HG03064 (cell line): ENCODE data around the gene PNMA6A.
"Not testable (repeated sequence)": the region's sequence is repeated elsewhere in the genome, so short reads cannot be mapped to it uniquely, and the experiment has no call there.

Experiments used
- ATAC-seq: cut with Tn5 transposase; IDR thresholded peaks from one replicate; pipeline ENCODE4 v1.9.1; 2021; ENCODE audit warnings: low read depth; ENCODE audit not compliant: unreplicated experiment

PNMA6A gene

GRCh38 chrX:153071909-153072583 is at the start of gene PNMA6A:
Gene PNMA6A, plus strand, starts transcription at chrX:153072454. Its CDS starts 609 bp downstream, at chrX:153073063.
- ATAC-seq = not testable (repeated sequence)

GRCh38 chrX:153026501-153026900 is 45.8 kb upstream of the PNMA6A start:
- ATAC-seq = not testable (repeated sequence)

GRCh38 chrX:153028487-153028886 is 43.8 kb upstream of the PNMA6A start:
- not testable (repeated sequence) for ATAC-seq

GRCh38 chrX:153029162-153029561 is 43.1 kb upstream of the PNMA6A start:
- ATAC-seq = no peak

- ATAC-seq = no peak
Measured at GRCh38 chrX:153029875-153030274, 42.4 kb upstream of the PNMA6A start.

- no peak for ATAC-seq
Measured at GRCh38 chrX:153030801-153031200, 41.5 kb upstream of the PNMA6A start.

DNA sequence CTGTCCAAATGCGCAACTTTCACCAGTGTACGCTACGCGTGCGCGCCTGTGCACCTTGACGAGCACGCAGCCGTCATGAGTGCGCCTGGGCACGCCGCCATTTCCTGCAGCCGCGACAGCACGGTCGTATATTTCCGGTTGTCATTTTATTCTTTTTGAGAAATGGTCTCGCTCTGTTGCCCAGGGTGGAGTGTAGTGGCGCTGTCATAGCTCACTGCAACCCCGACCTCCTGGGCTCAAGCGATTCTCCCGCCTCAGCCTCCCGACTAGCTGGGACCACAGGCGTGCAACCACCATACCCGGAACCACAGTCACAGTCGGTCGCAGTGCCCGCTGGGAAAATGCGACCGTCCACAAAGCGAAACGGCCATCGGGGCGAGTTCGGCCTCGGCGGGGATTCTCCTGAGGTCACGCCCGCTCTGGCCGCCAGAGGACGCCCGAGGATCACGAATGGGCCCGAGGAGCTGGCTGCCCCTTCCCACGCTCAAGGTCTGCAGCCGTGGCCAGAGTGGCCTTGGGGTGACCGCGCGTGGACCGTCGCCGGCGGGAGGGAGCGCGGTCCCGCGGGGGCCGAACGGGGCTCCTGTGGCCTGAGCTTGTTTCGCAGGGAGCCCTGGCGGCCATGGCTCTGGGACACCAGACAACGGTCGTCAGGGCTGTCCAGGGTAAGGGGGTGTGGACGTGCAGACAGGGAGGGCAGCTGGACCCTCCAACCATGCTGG is 39.7 kb upstream of the PNMA6A start:
- peak; percentile 72 for ATAC-seq

GRCh38 chrX:153049093-153049492 is 23.2 kb upstream of the PNMA6A start:
- ATAC-seq = no peak

DNA sequence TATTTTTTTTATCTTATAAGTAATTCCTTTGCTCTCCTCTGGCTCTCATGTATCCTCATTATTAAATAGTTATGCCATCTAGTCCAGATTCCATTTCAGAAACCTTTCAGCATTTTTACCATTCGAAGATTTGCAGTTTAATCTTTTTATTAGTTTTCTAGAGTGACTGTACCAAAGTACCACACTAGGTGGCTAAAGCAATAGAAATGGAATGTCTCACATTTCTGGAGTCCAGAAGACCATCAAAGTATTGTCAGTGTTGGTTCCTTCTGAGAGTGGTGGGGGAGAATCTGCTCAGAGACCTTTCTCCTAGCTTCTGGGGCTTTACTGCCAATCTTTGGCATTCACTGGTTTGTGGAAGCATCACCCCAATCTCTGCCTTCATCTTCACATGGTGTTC is 19.7 kb upstream of the PNMA6A start:
- ATAC-seq = no peak

DNA sequence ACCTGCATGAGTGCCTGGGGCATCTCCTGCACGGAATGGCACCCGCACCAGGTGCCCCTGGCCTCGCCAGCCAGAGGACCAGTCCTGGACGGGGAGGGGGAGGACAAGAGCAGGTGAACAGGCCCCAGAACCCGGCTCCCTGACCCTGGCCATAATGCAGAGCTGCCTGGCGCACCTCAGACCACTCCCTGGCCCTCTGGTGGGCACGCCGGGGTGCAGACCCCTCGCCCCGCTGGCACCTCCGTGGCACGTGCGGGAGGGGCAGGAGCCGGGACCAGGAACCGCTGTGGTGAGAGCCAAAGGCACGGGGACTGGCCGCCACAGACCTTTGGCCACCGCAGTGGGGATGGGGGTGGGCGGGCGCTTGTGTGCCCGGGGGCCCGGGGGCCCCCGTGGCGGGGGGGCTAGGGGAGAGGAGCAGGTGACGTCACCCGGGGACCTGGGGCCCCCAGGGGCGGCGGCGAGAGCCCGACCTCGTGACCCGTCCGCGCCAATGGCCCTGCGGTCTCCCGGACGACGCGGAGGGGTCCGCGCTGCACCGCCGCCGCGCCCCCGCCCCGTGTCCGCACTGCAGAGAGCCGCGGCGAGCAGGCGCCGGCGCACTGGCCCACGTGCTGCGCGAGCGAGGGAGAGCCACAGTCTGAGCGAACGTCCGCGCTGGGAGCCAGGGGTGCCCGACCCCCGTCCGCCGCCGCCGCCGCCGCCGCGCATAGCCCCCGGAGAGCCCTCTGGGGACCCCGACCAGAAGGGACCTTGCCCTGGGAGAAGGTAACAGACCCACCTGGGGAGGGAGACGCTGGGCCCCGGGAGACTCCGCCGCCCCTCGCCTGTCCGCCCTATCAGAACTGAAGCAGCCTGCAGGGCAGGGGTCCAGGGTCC is 16.1 kb upstream of the PNMA6A start, which contains the start of gene PNMA3:
Gene PNMA3, plus strand, starts transcription at position 600 of the 879 bp plus-strand sequence. CDS start 586 bp downstream, outside the sequence.
- ATAC-seq = no peak

GRCh38 chrX:153057281-153057680 is 15.0 kb upstream of the PNMA6A start:
- no peak for ATAC-seq

DNA sequence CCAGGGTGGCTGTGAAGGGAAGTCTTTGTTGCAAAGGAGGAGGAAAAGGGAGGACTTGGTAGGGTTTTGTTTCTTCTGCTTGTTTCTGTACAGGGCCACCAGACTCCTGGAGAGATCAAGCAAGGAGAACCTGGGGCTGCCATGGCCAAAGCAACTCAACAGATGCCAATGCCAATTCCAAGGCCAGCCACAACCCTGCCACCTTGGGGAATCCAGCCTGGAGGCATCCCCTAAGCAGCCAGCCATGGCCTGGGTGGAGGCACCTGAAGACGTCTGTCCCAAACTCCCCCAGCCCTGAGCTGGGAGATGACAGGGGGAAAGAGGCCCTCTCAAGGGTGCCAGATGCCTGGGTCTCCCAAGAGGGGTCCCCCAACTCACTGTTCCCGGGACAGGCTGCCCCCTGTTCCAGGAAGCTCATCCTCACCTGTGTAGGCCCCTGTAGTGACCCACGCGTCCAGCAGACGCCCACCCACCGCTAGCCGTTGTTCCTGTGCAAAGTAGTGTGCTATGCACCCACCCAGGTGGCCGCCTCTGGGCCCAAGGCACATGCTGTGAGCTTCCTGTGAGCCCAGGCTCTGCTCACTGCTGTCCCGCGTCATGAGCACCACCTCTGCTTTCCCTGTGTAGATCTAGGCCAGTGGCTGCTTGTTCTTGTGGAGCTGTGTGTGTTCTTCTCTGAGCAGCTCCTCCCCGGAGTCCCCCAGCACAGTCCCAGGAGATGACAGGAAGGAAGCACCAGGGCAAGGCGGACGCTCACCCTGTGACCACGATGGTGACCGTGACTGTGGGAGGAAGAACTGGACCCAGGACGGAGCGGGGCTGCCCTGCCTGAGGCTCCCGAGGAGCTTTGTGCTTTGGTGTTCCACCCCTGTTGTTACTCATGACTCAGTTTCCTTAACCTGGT is 12.8 kb upstream of the PNMA6A start:
- ATAC-seq = no peak

GRCh38 chrX:153060095-153060445 is 12.2 kb upstream of the PNMA6A start:
- no peak for ATAC-seq

DNA sequence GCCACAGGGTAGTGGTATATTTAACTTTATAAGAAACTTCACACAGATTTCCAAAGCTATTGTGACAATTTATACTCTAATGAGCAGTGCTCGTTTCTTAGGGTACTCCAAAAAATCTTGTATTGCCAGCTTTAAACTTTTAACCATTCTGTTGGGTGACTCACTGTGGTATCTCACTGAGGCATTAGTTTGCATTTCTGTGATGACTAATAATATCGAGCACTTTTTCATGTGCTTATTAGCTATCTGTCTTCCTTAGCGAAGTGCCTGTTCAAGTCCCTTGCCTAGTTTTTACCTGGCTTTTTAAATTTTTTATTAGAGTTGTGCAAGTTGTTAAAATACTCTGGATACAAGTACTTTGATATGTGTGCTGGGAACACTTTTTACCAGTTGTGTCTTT is 10.5 kb upstream of the PNMA6A start:
- ATAC-seq = no peak

GRCh38 chrX:153063315-153063714 is 8.9 kb upstream of the PNMA6A start:
- ATAC-seq = no peak

DNA sequence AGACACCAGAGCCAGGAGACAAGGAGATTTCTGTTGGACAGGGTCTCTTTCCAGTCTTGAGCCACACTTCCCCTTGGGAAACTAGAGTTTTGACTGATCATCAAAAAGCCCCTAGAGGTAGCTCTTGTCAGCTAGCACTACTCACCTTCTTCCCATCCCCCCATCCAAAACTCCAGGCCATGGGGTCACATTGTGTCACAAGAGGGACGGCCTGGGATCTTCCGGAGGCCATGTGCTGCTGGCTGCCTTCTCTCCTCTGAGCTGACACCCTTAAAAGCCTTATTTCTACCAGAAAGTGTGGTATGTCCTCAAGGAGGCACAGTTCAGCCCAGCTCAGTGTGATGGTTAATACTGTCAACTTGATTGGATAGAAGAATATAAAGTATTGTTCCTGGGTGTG is 8.2 kb upstream of the PNMA6A start:
- ATAC-seq = no peak

GRCh38 chrX:153065389-153065788 is 6.9 kb upstream of the PNMA6A start:
- no peak for ATAC-seq

DNA sequence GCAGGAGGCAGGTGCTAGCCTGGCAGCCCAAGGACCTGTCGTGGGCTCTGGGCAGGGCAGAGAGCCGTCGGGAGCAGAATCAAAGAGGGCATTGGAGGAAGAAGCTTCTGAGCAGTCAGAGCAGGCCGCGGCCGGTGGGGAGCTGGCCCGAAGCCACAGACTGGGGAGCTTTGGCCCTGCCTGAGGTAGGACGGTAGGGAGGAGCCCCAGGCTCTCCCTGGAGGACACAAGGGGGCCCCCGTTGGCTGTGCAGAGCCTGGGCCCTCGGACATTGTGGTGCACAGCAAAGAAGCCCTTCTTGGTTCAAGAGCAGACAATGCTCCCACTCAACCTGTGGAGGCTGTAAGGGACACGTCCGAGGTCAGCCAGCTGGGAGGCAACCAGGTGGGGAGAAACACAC is 5.9 kb upstream of the PNMA6A start:
- not testable (repeated sequence) for ATAC-seq

DNA sequence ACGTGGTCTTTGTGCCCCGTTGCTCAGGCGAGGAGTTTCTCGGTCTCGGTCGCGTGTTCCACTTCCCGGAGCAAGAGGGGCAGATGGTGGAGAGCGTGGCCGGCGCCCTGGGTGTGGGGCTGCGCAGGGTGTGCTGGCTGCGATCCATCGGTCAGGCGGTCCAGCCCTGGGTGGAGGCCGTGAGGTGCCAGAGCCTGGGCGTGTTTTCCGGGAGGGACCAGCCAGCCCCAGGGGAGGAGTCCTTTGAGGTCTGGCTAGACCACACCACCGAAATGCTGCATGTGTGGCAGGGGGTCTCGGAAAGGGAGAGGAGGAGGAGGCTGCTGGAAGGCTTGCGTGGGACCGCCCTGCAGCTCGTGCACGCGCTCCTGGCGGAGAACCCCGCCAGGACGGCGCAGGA is 1.1 kb downstream of the PNMA6A start:
- not testable (repeated sequence) for ATAC-seq

GRCh38 chrX:153074262-153074899 is 2.1 kb downstream of the PNMA6A start:
- no peak for ATAC-seq
